ENCODE measurements around the gene CCNL2. TPM values are rescaled to one million over a fixed set of nuclear protein-coding genes. Genes with fewer than 3 reads are reported as not detected.

Gene CCNL2
- total RNA-seq, 1 donor from 2014 or later: 58.3 TPM

DNA sequence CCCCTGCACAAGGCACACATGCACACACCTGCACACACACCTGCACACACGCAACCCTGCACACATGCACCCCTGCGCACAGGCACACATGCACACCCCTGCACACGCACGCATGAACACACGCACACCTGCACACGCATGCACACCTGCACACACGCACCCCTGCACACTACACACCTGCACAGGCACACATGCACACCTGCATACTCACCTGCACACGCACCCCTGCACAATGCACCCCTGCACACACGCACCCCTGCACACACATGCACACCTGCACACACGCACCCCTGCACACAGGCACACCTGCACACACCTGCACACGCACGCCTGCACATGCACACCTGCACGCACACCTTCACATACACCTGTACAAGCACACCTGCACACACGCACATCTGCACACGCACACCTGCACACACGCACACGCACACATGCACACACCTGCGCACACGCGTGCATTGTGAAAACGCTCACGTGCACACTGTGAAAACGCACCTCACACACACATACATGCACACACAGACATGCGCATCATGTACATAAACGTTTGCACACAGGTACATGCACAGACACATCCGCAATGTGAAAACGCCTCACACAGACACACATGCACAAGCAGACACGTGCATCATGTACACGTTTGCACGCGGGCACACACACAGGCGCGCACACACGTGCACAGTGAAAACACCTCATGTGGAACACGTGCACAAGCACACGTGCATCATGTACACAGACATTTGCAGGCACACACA, 58.2 kb downstream of the CCNL2 start:
- no peak for ATAC-seq

DNA sequence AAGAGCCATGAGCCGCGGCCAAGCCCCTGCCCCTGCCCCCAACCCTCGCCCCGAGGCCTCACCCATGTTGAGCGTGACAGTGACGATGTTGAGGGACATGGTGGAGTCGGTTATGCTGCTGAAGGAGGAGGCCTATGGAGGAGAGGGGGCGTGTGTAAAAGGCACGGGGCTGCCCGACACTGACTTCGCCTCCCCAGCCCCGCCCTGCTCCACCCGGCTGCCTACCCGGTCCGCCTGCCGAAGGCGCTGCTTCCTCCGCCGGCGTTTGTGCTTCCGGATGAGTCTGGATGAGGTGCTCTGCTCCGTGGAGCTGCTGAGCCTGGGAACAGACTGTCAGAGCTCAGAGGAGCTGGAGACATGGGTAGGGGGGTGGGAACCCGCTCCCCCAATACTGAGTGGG, 59.0 kb downstream of the CCNL2 start:
- ATAC-seq: no peak

DNA sequence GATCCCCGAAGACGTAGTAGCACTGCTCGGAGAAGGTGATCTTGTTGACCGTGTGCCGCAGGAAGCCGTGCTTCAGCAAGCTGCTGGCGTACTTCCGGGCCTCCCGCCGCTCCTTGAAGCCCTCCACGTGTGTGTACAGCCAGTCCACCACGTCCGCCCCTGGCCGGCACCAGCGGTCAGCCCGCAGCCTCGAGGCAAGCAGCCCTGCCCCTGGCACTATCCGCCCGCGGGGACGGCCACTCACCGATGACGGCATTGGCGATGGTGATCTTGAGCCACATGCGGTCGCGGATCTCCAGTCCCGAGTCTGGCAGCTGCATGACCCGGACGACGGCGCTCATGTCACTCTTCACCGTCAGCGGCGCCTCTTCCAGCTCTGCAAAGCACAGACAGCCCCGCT, 60.9 kb downstream of the CCNL2 start:
- ATAC-seq: no peak

DNA sequence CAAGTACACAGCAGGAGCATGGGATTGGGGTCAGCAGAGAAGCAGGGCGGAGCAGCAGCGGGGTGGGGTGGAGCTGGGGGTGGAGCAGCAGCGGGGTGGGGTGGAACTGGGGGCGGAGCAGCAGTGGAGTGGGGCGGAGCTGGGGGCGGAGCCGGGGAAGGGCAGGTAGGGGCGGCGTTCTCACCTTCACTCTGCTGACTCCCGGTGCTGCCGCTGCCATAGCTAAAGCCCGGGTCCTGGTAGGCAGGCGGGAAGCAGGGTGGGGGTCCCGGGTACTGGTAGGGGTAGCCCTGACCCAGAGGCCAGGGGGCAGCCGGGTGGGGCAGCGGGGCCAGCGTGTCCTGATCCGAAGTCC, 61.4 kb downstream of the CCNL2 start:
- ATAC-seq: peak; percentile 49

DNA sequence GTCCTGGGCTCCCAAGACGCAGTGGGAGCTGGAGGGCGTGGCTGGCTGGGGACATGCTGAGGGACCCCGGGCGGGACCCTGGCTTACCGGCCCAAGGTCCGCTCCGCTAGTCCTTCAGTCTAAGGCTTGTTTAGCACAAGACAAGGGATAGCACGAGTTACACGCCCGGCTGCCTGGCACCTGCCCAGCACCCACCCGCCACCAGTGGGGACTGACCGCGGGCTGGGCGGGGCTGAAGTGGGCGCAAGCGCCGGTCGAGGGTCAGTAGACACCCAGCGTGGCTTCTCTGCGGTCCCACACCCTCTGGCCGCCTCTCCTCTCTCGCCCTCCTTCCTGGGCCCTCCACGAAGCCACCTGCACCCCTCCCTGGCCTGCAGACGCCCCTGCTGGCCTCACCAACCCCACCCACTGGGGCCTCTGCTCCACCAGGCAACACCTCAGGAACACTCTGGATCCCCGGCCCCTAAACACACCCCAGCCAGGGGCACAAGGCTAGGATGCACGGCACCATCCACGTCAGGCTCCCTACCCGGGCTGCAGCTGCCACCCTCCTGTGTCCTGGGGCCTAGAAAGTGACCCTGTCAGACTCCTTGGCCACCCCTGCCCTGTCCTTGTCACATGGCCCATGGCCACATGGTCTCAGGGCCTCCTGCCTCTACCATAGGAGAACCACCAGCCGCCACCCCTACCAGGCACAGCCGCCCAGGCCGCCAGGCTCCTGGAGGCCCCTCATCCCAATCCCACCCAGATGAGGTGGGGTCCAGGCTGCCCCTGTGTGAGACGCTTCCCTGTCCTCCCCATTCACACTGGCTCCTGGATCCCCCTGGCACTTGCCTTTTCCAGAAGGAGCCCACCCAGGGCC, 62.0 kb downstream of the CCNL2 start:
- no peak for ATAC-seq

DNA sequence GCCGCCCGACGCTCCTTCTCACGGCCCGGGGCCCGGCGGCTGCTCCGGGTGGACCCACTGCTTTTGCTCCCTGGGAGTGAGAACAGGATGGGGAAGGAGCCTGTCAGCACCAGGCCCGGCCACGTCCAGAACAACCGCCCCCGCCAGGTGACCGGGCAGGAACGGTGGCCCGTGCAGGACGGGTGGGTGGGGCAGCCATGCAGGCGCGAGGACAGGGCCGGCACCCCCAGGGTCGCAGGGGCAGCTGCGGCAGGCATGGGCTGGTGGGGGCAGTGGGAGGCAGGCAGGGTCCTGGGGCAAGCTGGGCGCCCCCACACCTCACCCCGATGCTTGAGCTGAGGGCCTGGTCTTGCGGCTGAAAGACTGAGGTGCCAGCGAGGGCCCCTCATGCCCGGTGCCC, 62.7 kb downstream of the CCNL2 start:
- no peak for ATAC-seq

DNA sequence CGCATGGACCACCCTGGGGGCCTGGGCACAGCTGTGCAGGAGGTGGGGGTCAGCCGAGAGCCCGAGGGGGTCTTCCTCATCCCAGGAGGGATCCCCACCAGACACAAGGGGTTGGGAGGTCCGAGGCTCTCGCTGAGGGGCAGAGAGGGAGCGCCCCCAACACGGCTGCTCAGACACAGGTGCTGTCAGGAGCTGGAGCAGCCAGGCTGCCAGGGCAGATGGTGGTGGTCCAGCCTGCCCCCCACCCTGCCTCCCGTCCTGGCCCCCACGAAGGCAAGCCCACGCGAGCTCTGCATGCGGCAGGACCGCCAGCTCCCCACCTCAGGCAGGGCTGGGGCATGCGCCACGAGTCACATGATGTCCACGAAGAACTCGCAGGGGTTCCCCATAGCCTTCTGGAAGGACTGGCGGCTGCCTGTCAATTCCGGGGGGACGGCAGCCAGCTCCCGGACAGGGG, 63.3 kb downstream of the CCNL2 start:
- no peak for ATAC-seq

Other genes with a start within 250 kb of the CCNL2 start
- 1.0 TPM for gene TTLL10, start 225.5 kb downstream of the CCNL2 start, total RNA-seq
- 16.3 TPM for gene TNFRSF18, start 192.7 kb downstream of the CCNL2 start, total RNA-seq
- gene TNFRSF4, start 185.2 kb downstream of the CCNL2 start, total RNA-seq: 0.36 TPM
- 69.9 TPM for gene SDF4, start 167.3 kb downstream of the CCNL2 start, total RNA-seq
- 8.4 TPM for gene B3GALT6, start 167.1 kb downstream of the CCNL2 start, total RNA-seq
- gene C1QTNF12, start 152.6 kb downstream of the CCNL2 start, total RNA-seq: 3.9 TPM
- gene UBE2J2, start 125.5 kb downstream of the CCNL2 start, total RNA-seq: 45.0 TPM
- 2.8 TPM for gene SCNN1D, start 118.9 kb downstream of the CCNL2 start, total RNA-seq
- gene ACAP3, start 91.4 kb downstream of the CCNL2 start, total RNA-seq: 35.3 TPM
- 23.0 TPM for gene PUSL1, start 90.7 kb downstream of the CCNL2 start, total RNA-seq
- gene INTS11, start 74.7 kb downstream of the CCNL2 start, total RNA-seq: 54.0 TPM
- gene CPTP, start 74.5 kb downstream of the CCNL2 start, total RNA-seq: 25.1 TPM
- 0.56 TPM for gene TAS1R3, start 68.1 kb downstream of the CCNL2 start, total RNA-seq
- 48.5 TPM for gene DVL1, start 49.9 kb downstream of the CCNL2 start, total RNA-seq
- 2.0 TPM for gene MXRA8, start 40.8 kb downstream of the CCNL2 start, total RNA-seq
- gene AURKAIP1, start 24.1 kb downstream of the CCNL2 start, total RNA-seq: 117 TPM
- 89.2 TPM for gene MRPL20, start 8.0 kb upstream of the CCNL2 start, total RNA-seq
- 11.9 TPM for gene ANKRD65, start 21.9 kb upstream of the CCNL2 start, total RNA-seq
- 29.4 TPM for gene VWA1, start 36.4 kb upstream of the CCNL2 start, total RNA-seq
- gene ATAD3C, start 50.4 kb upstream of the CCNL2 start, total RNA-seq: 2.1 TPM
- gene ATAD3B, start 72.4 kb upstream of the CCNL2 start, total RNA-seq: 13.7 TPM
- 23.2 TPM for gene ATAD3A, start 112.8 kb upstream of the CCNL2 start, total RNA-seq
- not detected for gene TMEM240, start 141.3 kb upstream of the CCNL2 start, total RNA-seq
- gene SSU72, start 175.5 kb upstream of the CCNL2 start, total RNA-seq: 106 TPM
- gene FNDC10, start 200.8 kb upstream of the CCNL2 start, total RNA-seq: 5.7 TPM
- gene MIB2, start 216.2 kb upstream of the CCNL2 start, total RNA-seq: 87.5 TPM
- 0.92 TPM for gene MMP23B, start 232.8 kb upstream of the CCNL2 start, total RNA-seq

Data from esophagus mucosa (tissue), 1 donor.